A673 (cell line): Measurements from ENCODE around the gene TMEM163.

Experiments
- EZH2 ChIP-seq: fragments of 200-600 bp; sonication (generic); IDR thresholded peaks from 2 replicates; pipeline ENCODE4 v1.6.1; 2017; ENCODE audit warnings: borderline replicate concordance, low read depth, mild to moderate bottlenecking, mixed read lengths, antibody characterized with exemption, low read length; ENCODE audit not compliant: poor library complexity, severe bottlenecking
- TF ChIP-seq, protein P1 (sequence below): fragments of 300-800, 200-600 bp; sonication (generic); conservative IDR thresholded peaks from 2 replicates; pipeline ENCODE4 v1.5.1; 2017; ENCODE audit warnings: low read depth, mild to moderate bottlenecking, antibody characterized with exemption, low read length, moderate library complexity, mixed read lengths

DNA sequence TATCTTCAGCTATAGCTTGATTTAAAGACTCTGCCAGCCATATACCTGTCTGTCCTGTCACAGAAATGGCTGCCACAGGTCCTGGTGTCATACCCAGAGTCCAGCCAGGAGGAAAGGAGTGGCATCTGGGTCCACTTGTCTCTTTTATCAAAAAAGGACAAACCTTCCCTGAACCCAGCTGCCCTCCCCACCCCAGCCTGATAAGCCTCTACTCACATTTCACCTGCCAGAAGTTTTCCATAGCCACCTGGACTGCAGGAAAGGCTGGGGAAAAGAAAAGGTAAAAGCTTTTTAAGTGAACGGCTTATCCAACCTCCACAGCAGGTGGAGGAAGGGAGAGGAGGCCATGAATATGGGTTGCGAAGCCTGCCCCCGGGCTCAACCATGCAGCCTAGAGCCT is 32.8 kb downstream of the TMEM163 start:
- TF ChIP-seq, protein P1, sequence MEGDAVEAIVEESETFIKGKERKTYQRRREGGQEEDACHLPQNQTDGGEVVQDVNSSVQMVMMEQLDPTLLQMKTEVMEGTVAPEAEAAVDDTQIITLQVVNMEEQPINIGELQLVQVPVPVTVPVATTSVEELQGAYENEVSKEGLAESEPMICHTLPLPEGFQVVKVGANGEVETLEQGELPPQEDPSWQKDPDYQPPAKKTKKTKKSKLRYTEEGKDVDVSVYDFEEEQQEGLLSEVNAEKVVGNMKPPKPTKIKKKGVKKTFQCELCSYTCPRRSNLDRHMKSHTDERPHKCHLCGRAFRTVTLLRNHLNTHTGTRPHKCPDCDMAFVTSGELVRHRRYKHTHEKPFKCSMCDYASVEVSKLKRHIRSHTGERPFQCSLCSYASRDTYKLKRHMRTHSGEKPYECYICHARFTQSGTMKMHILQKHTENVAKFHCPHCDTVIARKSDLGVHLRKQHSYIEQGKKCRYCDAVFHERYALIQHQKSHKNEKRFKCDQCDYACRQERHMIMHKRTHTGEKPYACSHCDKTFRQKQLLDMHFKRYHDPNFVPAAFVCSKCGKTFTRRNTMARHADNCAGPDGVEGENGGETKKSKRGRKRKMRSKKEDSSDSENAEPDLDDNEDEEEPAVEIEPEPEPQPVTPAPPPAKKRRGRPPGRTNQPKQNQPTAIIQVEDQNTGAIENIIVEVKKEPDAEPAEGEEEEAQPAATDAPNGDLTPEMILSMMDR = no peak
- no peak for TF ChIP-seq EZH2
